ENCODE measurements around the gene SGSM1. TPM values are rescaled to one million over a fixed set of nuclear protein-coding genes. Genes with fewer than 3 reads are reported as not detected.
"Not testable (repeated sequence)": the region's sequence is repeated elsewhere in the genome, so short reads cannot be mapped to it uniquely, and the experiment has no call there.

The SGSM1 gene
- total RNA-seq, 2 donors from 2014 or later: 1.4 to 1.9 TPM

DNA sequence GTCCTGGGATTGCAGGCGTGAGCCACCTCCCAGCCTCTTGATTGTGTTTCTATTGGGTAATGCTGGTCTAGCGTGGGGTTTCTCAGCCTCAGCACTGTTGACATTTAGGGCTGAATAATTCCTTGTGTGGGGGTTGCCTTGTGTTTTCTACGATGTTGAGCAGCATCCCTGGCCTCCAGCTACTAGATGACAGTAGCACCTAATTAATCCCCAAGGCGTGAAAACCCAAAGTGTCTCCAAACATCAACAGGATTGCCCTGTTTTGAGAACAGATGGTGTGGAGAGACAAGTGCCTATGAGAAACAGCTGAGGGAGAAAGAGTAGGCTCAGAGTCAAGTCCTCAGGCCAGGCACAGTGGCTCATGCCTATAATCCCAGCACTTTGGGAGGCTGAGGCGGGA, 67.2 kb downstream of the SGSM1 start:
- DNase-seq (ENCODE audit: low spot score): no peak
- intact Hi-C loops (cut with DNase I): no loop called here

GRCh38 chr22:24875862-24876506, 70.0 kb downstream of the SGSM1 start:
- intact Hi-C loops (cut with DNase I): no loop called here
- DNase-seq (ENCODE audit: low spot score): no peak

- intact Hi-C loops (cut with DNase I): no loop called here
- DNase-seq (ENCODE audit: low spot score): no peak
Observed at GRCh38 chr22:24876700-24877099, 70.7 kb downstream of the SGSM1 start.

DNA sequence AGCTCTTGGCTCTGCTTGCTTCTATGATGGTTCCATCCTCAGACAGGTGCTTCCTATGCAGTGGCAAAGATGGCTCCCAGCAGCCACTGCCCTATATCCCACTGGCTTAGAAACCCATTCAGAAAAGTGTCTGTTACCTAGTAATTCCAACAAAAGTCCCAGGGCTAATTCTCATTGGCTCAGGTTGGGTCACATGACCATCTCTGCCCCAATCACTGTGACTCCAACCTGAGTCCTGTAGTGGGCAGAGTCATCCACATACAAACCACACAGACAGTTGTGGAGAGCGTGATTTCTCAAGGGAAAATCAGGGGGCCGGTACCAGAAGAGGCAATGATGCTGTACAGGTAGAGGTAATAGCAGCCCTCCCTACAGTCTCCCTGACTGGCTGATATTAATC, 73.0 kb downstream of the SGSM1 start:
- DNase-seq (ENCODE audit: low spot score): no peak
- intact Hi-C loops (cut with DNase I): no loop called here

GRCh38 chr22:24883432-24883831, 77.4 kb downstream of the SGSM1 start:
- intact Hi-C loops (cut with DNase I): no loop called here
- no peak for DNase-seq (ENCODE audit: low spot score)

DNA sequence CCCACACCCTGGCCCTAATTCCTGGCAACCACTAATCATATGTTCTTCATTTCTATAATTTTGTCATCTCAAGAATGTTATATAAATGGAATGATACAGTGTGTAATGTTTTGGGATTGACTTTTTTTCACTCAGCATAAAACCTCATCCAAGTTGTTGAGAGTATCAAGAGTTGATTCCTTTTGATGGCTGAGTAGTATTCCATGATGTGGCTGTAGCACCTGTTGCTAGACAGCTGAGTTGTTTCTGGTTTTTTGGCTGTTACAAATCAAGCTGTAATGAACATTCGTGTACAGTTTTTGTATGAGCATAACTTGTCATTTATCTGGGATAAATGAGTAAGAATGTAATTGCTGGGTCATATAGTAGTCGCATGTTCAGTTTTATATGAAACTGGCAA, 81.2 kb downstream of the SGSM1 start:
- DNase-seq (ENCODE audit: low spot score): no peak

GRCh38 chr22:24893341-24894070, 87.5 kb downstream of the SGSM1 start:
- intact Hi-C loops (cut with DNase I): loop anchor here in 1 of 2 donors (1.0 kb wide), 1 partner anchor 45 kb away; no protein-coding TSS in a partner anchor
- no peak for DNase-seq (ENCODE audit: low spot score)

More for the DNA sequence above, 81.2 kb downstream of the SGSM1 start:
- intact Hi-C loops (cut with DNase I): no loop called here

GRCh38 chr22:24894220-24894975, 88.4 kb downstream of the SGSM1 start:
- intact Hi-C loops (cut with DNase I): loop anchor here in 1 of 2 donors (1.0 kb wide), 1 partner anchor 44 kb away; no protein-coding TSS in a partner anchor
- peak; percentile 93 for DNase-seq (ENCODE audit: low spot score)

GRCh38 chr22:24894998-24895397, 89.0 kb downstream of the SGSM1 start:
- DNase-seq (ENCODE audit: low spot score): peak; percentile 88
- intact Hi-C loops (cut with DNase I): loop anchor here in 1 of 2 donors (1.0 kb wide), 1 partner anchor 43 kb away; no protein-coding TSS in a partner anchor

- no peak for DNase-seq (ENCODE audit: low spot score)
- intact Hi-C loops (cut with DNase I): no loop called here
Observed at GRCh38 chr22:24901448-24901847, 95.4 kb downstream of the SGSM1 start.

DNA sequence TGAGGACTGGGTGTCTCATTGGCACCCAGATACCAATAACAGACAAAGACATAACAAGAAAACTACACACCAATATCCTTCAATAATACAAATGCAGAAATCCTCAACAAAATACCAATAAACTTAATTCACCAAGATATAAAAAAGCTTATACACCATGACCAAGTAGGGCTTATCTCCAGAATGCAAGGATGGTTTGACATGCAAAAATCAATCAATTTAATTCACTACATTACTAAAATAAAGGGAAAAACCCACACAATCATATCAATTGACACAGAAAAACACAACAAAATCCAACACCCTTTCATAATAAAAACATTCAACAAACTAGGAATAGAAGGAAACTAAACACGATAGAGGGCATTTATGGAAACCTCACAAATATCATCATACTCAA, 99.9 kb downstream of the SGSM1 start:
- intact Hi-C loops (cut with DNase I): no loop called here
- DNase-seq (ENCODE audit: low spot score): no peak

GRCh38 chr22:24907101-24907500, 101.1 kb downstream of the SGSM1 start:
- intact Hi-C loops (cut with DNase I); DNase-seq (ENCODE audit: low spot score): not testable (repeated sequence)

DNA sequence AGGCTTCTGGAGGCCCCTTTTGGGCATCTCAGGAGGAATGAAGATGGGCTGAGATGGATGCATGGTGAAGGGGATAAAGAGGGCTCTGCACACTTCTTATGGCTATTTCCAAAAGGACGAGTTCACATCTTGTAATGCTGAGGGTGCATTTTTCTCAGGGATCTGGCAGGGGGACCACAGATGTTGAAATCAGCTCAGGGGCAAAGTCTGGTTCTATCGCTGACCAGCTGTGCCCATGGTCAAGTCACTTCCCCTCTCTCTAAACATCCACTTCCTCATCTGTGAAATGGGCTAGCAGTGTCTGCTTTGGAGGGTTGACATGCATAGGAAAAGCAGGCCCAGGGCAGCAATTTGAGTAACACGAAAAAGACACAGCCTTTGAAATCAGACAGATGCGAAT, 114.0 kb downstream of the SGSM1 start:
- no peak for DNase-seq (ENCODE audit: low spot score)
- intact Hi-C loops (cut with DNase I): no loop called here

- intact Hi-C loops (cut with DNase I): no loop called here
- no peak for DNase-seq (ENCODE audit: low spot score)
Observed at GRCh38 chr22:24925586-24926427, 119.8 kb downstream of the SGSM1 start.

- intact Hi-C loops (cut with DNase I): no loop called here
- DNase-seq (ENCODE audit: low spot score): no peak
Observed at GRCh38 chr22:24926428-24926725, 120.4 kb downstream of the SGSM1 start.

GRCh38 chr22:24926849-24927579, 121.0 kb downstream of the SGSM1 start:
- intact Hi-C loops (cut with DNase I): no loop called here
- DNase-seq (ENCODE audit: low spot score): no peak

DNA sequence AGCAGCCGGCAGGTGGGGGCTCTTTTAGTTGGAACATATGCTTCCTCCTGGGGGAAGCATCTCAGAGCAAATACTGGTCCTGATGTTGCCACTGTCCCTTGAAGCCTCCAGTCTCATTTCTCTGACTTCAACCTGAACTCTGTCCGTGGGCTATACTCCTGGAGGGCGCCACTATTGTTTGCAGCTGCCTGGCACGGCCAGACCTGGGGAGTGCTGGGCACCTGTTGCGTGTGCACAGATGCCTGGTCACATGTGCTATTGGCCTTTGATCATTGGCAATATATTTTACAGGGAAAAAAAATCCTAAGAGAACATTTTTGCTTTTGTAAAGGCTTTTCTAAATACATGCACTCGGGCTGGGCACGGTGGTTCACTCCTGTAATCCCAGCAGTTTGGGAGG, 122.3 kb downstream of the SGSM1 start:
- no peak for DNase-seq (ENCODE audit: low spot score)
- intact Hi-C loops (cut with DNase I): no loop called here

DNA sequence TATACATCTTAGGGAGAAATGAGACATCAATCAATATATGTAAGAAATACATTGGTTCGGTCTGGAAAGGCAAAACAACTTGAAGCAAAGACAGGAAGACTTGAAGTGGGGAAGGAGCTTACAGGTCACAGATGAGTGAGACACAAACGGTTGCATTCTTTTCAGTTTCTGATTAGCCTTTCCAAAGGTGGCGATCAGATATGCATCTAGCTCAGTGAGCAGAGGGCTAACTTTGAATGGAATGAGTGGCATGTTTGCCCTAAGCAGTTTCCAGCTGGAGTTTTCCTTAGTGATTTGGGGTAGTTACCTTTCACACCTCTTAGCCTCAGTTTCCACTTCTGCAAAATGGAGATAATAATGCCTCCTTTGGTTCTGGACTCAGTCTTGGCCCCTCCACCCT, 124.7 kb downstream of the SGSM1 start:
- no peak for DNase-seq (ENCODE audit: low spot score)
- intact Hi-C loops (cut with DNase I): no loop called here

Measured in posterior vena cava (tissue), 2 donors.